Peyer's patch (tissue), 4 donors: ENCODE results near the gene DHX32. TPM values are rescaled to one million over a fixed set of nuclear protein-coding genes. Genes with fewer than 3 reads are reported as not detected.
A peak's percentile ranks its signal among the peaks of the same experiment; 100 is the strongest.

Source experiments
- DNase-seq, 3 donors: peaks; one replicate each; pipeline ENCODE4 v3.0.0-alpha.2; 2017 to 2019
- H3K27ac ChIP-seq, 4 donors: fragments of 200-600 bp; sonication (generic); one replicate each; pipeline ENCODE4 v1.5.1; 2016 to 2019
- H3K27me3 ChIP-seq, 2 donors: fragments of 200-600 bp; sonication (generic); one replicate each; pipeline ENCODE4 v1.5.1; 2019
- H3K36me3 ChIP-seq, 3 donors: fragments of 200-600 bp; sonication (generic); one replicate each; pipeline ENCODE4 v1.5.1; 2016 to 2019
- H3K4me1 ChIP-seq, 4 donors: fragments of 200-600 bp; sonication (generic); one replicate each; pipeline ENCODE4 v1.5.1; 2016 to 2019
- H3K4me3 ChIP-seq, 4 donors: fragments of 200-600 bp; sonication (generic); 1 replicate in 3 of 4; 2 replicates in 1 of 4; pipeline ENCODE4 v1.5.1; 2016 to 2019; ENCODE audit warnings: mild to moderate bottlenecking in 1 of 4
- H3K9me3 ChIP-seq, 4 donors: fragments of 200-600 bp; sonication (generic); one replicate each; pipeline ENCODE4 v1.5.1; 2016 to 2019; ENCODE audit warnings: mild to moderate bottlenecking in 1 of 4
- CTCF ChIP-seq, 6 experiments: fragments of 450-650 bp in 4 of 6; fragments of 200-600 bp in 2 of 6; sonication (generic) in 1 of 6; IDR thresholded peaks; one replicate each; pipeline ENCODE4 v1.5.1; 2017 to 2019; ENCODE audit warnings: antibody characterized with exemption in 6 of 6, mild to moderate bottlenecking in 3 of 6, moderate library complexity in 1 of 6
- POLR2A ChIP-seq, 2 donors: fragments of 450-650 bp; IDR thresholded peaks; one replicate each; pipeline ENCODE4 v1.5.1; 2017; ENCODE audit warnings: antibody characterized with exemption in 2 of 2, mild to moderate bottlenecking in 2 of 2, moderate library complexity in 2 of 2
- total RNA-seq, 4 donors: library from RNA; depleted of rRNA; stranded (reverse); fragments of >200 nt; gene quantifications; one replicate each; pipeline ENCODE4 v1.1.0, GENCODE V29; 2016

Gene DHX32
- total RNA-seq, 4 donors from 2014 or later = 23.9 to 36.3 (median 28.0) TPM

GRCh38 chr10:125871338-125871737 is 9.8 kb downstream of the DHX32 start:
- Histone ChIP-seq H3K9me3 (no peaks in the 10 kb centered on the region), H3K4me1 (no peaks in the 10 kb centered on the region), H3K4me3 (no peak overlapping the region), H3K27ac (no peak overlapping the region), H3K36me3 (peaks cover 0 to 20% (median 0%) of the 10 kb centered on the region in 3 donors), H3K27me3 (no peaks in the 10 kb centered on the region)
- TF ChIP-seq POLR2A (IDR thresholded peaks at IDR 0.05) (no peak), CTCF (IDR thresholded peaks at IDR 0.05) (no peak)
- DNase-seq = no peak

- DNase-seq = peak in 1 of 3 donors; percentile 65
- Histone ChIP-seq H3K9me3 (no peaks in the 10 kb centered on the region), H3K27ac (no peak overlapping the region), H3K4me3 (no peak overlapping the region), H3K36me3 (peaks cover 0 to 24% (median 0%) of the 10 kb centered on the region in 3 donors), H3K4me1 (no peaks in the 10 kb centered on the region), H3K27me3 (no peaks in the 10 kb centered on the region)
- peak; percentile 53 to 95 (median 80) for TF ChIP-seq CTCF (IDR thresholded peaks at IDR 0.05)
- TF ChIP-seq POLR2A (IDR thresholded peaks at IDR 0.05) = no peak
These were observed 12.6 kb downstream of the DHX32 start for GRCh38 chr10:125868372-125868975.

- no peak for TF ChIP-seq POLR2A (IDR thresholded peaks at IDR 0.05)
- no peak for TF ChIP-seq CTCF (IDR thresholded peaks at IDR 0.05)
- H3K4me3 ChIP-seq = no peak overlapping the region
- H3K27me3 ChIP-seq = no peaks in the 10 kb centered on the region
- no peak for DNase-seq
- no peaks in the 10 kb centered on the region for H3K4me1 ChIP-seq
- peaks cover 0 to 29% (median 0%) of the 10 kb centered on the region in 3 donors for H3K36me3 ChIP-seq
- no peaks in the 10 kb centered on the region for H3K9me3 ChIP-seq
- no peak overlapping the region for H3K27ac ChIP-seq
These were observed 14.6 kb downstream of the DHX32 start for GRCh38 chr10:125866421-125867029.

- H3K27ac ChIP-seq = no peak overlapping the region
- H3K4me1 ChIP-seq = no peaks in the 10 kb centered on the region
- no peaks in the 10 kb centered on the region for H3K27me3 ChIP-seq
- no peak overlapping the region for H3K4me3 ChIP-seq
- TF ChIP-seq POLR2A (IDR thresholded peaks at IDR 0.05) (no peak), CTCF (IDR thresholded peaks at IDR 0.05) (no peak)
- H3K36me3 ChIP-seq = peaks cover 0 to 33% (median 0%) of the 10 kb centered on the region in 3 donors
- no peaks in the 10 kb centered on the region for H3K9me3 ChIP-seq
- no peak for DNase-seq
These were observed 16.0 kb downstream of the DHX32 start for GRCh38 chr10:125865120-125865519.

GRCh38 chr10:125859128-125859817 is 21.8 kb downstream of the DHX32 start:
- no peak for DNase-seq
- H3K9me3 ChIP-seq = no peaks in the 10 kb centered on the region
- H3K4me1 ChIP-seq = no peaks in the 10 kb centered on the region
- H3K27ac ChIP-seq = no peak overlapping the region
- no peak overlapping the region for H3K4me3 ChIP-seq
- H3K36me3 ChIP-seq = peaks cover 0 to 37% (median 0%) of the 10 kb centered on the region in 3 donors
- no peaks in the 10 kb centered on the region for H3K27me3 ChIP-seq
- TF ChIP-seq CTCF (IDR thresholded peaks at IDR 0.05) (no peak), POLR2A (IDR thresholded peaks at IDR 0.05) (no peak)
